GM21367 (cell line): ENCODE results near the gene ENPP4.
A peak's percentile ranks its signal among the peaks of the same experiment; 100 is the strongest.
"Not testable (repeated sequence)": the region's sequence is repeated elsewhere in the genome, so short reads cannot be mapped to it uniquely, and the experiment has no call there.

ENCODE experiments used
- ATAC-seq: cut with Tn5 transposase; IDR thresholded peaks from one replicate; pipeline ENCODE4 v1.9.1; 2021; ENCODE audit not compliant: unreplicated experiment

ENPP4 gene

DNA sequence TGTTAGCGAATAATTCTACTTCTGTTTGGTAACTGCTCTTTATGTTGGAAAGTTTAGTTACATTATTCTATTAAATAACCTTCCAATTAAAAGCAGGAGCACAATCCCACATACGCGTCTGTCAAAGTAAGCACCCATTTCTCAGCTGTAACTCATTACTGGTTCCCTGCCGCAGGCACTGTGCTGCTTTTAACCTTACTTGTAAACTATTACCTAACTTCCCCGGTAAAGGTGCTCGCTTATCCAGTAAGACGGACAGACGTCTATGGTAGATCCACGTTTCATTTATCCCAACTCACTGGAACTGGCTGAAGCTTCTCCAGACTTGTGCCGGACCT, 529 bp upstream of the ENPP4 start:
- peak; percentile 2 for ATAC-seq

- no peak for ATAC-seq
Observed at GRCh38 chr6:46130666-46131065, 877 bp downstream of the ENPP4 start.

DNA sequence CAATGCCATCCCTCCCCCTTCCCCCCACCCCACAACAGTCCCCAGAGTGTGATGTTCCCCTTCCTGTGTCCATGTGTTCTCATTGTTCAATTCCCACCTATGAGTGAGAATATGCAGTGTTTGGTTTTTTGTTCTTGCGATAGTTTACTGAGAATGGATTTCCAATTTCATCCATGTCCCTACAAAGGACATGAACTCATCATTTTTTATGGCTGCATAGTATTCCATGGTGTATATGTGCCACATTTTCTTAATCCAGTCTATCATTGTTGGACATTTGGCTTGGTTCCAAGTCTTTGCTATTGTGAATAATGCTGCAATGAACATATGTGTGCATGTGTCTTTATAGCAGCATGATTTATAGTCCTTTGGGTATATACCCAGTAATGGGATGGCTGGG, 1.5 kb downstream of the ENPP4 start:
- not testable (repeated sequence) for ATAC-seq

DNA sequence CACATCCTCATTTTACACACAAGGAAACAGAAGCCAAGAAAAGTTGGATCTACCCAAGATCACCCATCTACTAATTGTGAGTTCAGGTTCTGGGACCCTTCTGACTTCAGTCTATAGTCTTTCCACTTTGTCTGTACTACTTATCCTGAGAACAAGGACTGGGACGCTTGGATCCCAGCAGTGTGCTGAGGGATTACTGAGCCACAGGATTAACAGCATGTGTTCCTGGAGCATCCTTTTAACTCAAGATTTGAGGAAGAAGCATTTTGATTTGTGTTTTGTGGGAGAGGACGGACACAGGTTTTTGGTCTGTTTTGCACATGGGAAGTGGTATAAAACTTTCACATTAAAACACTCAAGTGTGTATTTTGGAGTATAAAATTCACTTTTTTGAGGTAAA, 4.4 kb downstream of the ENPP4 start:
- ATAC-seq, result no peak

DNA sequence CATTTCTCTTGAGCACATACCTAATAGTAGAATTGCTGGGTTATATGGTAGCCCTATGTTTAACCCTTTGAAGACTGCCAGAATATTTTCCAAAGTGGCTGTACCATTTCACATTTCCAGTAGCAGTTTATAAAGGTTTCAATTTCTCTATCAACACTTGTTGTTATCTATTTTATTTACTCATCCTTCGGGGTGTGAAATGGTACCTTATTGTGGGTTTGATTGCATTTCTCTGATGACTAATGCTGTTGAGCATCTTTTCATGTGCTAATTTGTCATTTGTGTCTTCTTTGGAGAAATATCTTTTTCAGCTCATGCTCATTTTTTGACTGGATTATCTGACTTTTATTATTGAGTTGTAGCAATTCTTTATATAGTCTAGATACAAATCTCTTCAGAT, 5.4 kb downstream of the ENPP4 start:
- no peak for ATAC-seq

GRCh38 chr6:46136831-46137230, 7.0 kb downstream of the ENPP4 start:
- ATAC-seq, result no peak

DNA sequence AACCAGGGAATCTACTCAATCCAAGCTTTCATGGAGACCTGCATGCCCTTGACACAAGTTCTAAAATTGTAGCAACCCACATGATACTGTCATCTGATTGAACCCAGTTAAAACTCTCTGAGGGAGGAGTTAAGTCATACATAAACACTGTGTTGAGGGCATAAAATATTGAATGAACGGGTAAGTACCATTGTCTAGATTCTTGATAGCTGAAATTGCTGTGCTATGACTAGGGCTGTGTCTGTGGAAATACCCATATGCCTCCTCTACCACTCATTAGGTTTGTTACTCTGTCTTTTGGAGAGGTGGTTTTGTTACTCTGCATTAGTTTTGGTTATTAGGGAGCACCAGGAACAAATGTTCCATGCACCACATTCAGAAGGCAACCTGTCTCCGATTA, 7.6 kb downstream of the ENPP4 start:
- ATAC-seq, result no peak

DNA sequence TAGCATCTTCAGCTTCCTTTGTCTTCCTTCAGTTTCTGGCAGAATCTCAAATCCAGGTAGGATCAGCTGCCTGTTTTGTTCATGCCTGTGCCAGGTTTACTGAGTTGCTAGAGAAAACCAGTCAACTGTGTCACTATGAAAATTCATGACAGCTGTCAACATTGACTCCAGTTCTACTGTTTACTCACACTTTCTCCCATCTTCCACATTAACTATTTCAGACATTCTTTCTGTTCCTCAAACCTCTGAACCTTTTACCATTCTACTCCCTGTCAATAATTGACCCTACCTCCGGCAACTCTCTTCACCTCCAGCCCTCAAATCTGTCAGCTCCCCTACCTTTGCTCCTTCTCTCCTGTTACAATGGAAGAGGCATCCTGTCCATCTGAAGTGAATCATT, 8.5 kb downstream of the ENPP4 start:
- ATAC-seq, result peak; percentile 61

- no peak for ATAC-seq
Observed at GRCh38 chr6:46144270-46144669, 14.5 kb downstream of the ENPP4 start.

DNA sequence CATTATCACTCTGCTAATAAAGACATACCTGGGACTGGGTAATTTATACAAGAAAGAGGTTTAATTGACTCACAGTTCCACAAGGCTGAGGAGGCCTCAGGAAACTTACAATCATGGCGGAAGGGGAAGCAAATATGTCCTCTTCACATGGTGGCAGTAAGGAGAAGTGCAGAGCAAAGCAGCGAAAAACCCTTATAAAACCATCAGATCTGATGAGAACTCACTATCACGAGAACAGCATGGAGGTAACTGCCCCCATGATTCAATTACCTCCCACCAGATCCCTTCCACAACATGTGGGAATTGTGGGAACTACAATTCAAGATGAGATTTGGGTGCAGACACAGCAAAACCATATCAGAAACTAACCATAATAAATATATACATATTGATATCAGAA, 19.3 kb downstream of the ENPP4 start:
- not testable (repeated sequence) for ATAC-seq

- no peak for ATAC-seq
Observed at GRCh38 chr6:46156701-46157100, 26.9 kb downstream of the ENPP4 start.

GRCh38 chr6:46159229-46159628, 29.4 kb downstream of the ENPP4 start:
- no peak for ATAC-seq

DNA sequence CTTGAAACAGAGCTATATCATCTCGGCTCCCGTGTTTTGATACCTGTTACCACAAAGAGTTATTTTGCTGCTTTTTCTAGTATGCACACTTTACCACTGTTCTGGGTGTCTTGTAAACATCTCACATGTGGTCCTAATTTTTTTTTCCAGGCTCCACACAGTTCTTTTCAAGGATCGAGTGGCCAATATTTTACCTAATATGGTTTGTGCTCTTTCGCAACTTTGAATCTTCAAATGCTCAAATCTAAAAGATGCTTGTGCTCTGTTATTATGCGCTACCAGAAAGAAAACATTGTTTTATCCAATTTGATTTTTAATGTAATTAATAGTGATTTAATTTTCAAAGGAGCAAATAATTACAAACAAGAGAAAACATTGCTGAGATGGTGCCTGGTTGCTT, 30.3 kb downstream of the ENPP4 start:
- ATAC-seq, result no peak

DNA sequence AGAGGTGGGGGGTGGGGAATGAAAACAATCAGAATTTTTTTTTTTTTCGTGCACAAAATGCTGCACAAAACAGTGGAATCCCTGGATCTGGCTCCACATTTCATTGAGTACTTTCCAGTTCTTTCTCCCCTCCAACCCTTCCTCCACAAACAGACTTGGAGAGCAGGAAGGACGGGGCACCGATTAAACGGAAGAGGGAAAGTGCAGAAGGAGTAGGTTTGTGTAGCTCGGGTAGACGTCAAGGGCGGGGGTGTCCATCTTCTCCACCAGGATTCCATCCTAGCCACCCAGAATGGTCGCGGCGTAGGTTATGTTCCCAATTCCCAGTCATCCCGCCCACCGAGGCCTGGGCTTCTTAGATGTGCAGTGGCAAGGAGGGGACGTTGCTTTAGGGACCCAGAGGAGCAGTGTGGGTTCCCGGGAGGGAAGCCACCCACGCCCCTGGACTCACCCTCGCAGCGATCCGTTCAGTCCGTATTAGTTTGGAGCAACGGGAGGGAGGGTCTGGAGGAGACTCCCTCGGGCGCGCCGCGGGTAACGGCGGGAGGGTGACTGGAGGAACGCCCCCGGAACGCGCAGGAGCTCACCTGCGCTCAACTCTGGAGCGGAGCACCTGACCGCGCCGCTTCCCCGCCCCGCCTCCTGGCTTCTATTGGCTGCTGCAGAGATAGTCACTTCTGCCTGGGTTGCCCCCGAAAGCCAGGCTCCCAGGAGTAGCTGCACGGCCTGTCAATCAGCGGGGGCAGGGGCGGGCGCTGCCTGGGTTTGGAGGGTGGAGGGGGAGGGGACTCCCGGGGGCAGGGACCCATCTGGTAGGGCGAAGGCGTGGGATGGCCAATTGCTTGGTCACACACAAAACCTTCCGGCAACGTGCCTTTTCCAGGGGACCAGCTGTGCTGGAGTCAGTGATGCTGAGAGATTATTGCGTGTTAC, 40.8 kb downstream of the ENPP4 start, which contains the start of gene ENPP5:
ENPP5 (minus strand) TSS at position 624 of the 933 bp plus-strand sequence. CDS start 2,718 bp downstream, outside the sequence.
- peak; percentile 79 for ATAC-seq

DNA sequence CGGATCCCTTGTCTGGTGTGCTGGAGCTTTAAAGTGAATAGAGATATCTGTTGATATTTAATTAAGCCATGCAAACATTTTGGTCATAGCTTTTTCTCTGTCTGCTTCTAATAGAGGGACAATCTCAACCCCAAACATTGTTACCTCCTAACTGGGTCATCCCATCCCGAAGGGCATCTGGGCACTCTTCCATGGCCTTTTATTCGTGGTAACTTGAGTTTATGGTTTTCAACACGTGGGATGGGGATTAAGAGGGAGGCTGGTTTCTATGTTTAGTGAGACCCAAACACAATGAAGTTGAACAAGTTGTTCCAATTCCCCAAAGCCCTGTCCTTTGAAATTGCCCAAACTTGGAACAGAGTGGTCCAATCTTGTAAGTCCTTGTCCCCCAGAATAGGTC, 42.4 kb downstream of the ENPP4 start:
- no peak for ATAC-seq

DNA sequence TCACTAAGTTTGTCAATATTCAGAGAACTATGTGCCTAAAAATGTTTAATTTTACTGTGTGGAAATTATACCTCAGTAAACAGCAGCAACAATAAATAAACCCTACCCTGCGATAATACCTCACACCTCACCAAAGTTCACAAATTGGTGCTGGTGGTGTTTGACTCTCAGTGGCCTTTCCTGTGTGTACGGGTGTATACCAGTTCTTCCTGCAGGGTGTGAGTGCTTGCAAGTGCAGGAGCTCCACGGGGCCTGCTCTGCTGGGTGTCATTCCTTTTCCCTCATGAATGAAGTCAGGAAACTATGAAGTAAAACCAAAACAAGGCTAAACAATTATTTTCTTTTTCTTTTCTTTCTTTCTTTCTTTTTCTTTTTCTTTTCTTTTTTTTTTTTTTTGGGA, 45.1 kb downstream of the ENPP4 start:
- ATAC-seq, result no peak

- peak; percentile 74 for ATAC-seq
Observed at GRCh38 chr6:46175446-46175845, 45.7 kb downstream of the ENPP4 start.

DNA sequence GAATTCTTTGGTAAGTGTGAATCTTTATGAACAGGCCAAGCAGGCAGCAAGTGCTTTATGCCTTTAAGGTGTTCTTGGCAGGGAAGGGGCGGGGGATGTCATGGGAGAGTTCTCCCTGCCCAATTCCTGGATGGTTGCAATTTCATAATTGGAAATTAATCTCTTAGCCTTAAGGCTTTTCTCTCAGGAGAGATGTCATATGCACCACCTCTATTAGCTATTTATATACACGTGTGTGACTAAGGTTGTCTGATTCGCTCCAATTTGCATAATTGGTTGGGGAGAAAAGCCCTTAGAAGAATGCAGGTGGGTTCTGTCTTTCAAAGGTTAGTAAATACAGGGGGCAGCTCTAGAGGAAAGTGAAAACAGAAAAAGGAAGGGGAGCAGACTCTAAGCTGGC, 46.2 kb downstream of the ENPP4 start:
- ATAC-seq, result no peak

DNA sequence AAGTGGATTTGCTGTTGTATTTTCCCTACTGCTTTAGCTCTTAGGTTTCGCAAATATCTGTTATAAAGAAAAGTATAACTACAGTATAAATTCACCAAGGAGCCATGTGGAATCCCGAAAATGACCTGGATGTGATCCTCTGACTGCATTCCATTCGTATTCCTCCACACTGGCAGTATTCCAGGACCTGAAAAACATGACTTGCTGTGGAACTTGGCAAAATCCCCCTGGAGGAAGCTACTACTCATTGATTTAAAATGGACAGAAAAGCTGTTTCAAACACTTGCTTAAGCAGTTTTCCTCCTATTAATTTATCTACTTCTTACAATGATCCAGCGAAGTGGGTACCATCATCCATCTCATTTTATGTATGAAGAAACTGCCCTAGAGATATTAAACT, 54.3 kb downstream of the ENPP4 start:
- ATAC-seq, result no peak

DNA sequence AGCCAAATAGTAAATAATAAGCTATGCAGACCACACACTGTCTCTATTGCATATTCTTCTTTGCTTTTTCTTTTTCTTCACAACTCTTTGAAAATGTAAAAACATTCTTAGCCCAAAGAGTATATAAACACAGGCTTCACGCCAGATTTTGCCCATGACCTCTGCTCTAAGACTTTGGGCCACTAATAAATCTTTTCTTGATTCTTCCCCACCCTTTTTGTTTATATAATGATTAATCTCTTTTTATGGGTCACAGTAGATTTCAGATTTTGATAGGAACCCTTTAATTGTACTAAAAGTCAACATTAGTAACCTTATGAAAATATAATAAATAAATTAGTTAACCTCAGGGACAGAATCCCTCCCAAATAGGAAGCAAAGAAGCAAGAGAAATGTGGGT, 56.8 kb downstream of the ENPP4 start:
- ATAC-seq, result no peak

DNA sequence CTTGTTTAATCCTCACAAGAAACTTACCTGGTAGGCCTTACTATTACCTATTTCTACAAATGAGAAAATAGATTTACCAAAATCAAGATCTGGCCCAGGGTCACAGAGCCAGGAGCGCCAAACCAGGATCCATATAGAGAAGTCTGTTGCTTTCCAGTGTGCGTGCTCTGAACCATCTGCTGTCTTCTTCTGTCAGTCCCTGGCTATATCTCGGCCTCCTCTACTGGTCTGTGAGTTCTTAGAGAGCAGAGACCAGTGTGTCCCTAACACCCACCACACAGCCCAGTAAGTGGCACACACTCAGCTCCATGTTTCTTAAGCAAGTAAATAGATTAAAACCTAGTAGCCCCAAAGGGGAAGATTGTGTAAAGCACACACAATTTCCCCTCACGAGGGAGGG, 59.9 kb downstream of the ENPP4 start:
- no peak for ATAC-seq

DNA sequence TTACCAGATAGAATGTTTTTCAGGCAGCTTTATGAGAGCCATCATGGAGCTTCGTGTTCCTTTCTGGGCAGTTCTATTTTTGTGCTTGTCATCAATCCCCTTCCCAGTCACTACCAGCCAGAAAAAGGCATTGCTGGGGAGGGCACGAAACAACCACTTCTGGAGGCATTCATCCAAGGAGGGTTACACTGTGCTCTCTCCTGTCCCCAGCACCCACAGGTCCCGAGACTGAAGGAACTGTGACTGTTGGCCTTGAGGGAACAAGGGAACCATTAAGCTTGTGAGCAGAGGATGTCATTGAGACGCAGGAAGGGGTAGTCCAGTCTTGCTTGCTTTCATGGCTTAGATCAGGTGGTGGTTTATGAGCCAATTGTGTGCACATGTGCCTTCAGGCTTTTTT, 61.1 kb downstream of the ENPP4 start:
- ATAC-seq, result no peak

- no peak for ATAC-seq
Observed at GRCh38 chr6:46191961-46192360, 62.2 kb downstream of the ENPP4 start.
